GM19438 (cell line): Measurements from ENCODE around the gene PNPLA7.
"Not testable (repeated sequence)": the region's sequence is repeated elsewhere in the genome, so short reads cannot be mapped to it uniquely, and the experiment has no call there.

Experiments
- ATAC-seq: cut with Tn5 transposase; IDR thresholded peaks from one replicate; pipeline ENCODE4 v1.9.1; 2021; ENCODE audit warnings: low read depth; ENCODE audit not compliant: unreplicated experiment

Gene PNPLA7

DNA sequence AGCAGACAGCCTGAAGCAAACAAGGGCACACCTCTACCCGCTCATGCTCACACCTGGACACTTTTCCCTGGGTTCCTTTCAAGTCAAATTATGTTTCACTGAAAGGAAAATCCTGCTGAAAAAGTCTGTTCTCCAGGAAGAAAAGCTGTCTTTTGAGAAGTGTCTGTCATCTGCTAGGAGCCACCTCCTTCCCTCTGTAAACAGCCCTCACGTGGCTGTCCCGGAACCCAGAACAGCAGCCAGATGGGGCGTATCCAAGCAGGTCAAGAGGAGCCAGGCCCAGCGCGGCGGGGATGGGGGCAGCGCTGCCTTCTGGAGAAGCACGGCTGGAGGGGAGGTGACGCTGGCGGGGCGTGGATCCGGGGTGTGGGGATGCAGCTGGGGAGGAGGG lies at the start of gene PNPLA7:
PNPLA7 (minus strand) TSS at position 172 of the 391 bp plus-strand sequence. CDS start 205 bp downstream, outside the sequence.
- ATAC-seq = no peak

DNA sequence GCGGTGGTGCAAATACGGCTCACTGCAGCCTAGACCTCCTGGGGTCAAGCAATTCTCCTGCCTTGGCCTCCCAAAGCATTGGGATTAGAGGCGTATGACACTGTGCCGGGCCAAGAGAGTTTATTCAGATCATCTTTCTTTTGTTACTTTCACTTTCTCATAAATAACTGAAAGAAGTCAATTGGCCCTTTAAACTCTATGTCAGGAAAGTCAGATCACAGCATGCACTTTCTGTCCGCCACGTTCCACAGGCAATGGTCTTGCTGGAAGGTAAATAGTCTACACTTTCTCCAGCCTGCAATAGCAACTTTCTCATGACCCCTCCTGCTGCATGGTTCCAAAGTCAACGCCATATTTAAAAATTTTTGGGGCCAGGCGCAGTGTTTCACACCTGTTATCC lies 48.7 kb upstream of the PNPLA7 start:
- ATAC-seq = no peak

GRCh38 chr9:137596577-137596976 lies 46.4 kb upstream of the PNPLA7 start:
- not testable (repeated sequence) for ATAC-seq

- no peak for ATAC-seq
These were observed 43.0 kb upstream of the PNPLA7 start for GRCh38 chr9:137593176-137593575.

DNA sequence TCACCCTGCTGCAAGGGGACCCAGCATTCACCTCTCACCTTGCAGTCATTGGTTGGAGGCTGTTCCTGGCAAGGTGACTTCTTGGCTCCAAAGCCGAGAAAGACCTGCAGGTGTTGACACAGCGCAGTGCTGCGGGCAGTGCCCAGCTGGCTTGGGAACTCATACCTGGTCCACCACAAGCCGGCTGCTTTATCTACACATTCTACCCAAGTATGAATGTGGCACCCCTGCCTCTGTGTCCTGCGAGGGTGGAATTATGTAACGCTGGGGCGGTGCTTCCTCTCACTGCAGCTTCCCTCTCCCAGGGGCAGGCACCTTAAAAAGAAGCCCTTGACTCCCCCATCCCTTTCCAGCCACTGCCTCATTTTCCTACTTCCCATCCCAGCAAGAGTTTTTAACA lies 42.6 kb upstream of the PNPLA7 start:
- ATAC-seq = no peak

GRCh38 chr9:137590469-137591383 lies 40.5 kb upstream of the PNPLA7 start, which contains the start of gene ZMYND19:
Gene ZMYND19 (minus strand): TSS chr9:137590512. CDS start chr9:137590263, 249 bp downstream.
- ATAC-seq = peak; percentile 84

DNA sequence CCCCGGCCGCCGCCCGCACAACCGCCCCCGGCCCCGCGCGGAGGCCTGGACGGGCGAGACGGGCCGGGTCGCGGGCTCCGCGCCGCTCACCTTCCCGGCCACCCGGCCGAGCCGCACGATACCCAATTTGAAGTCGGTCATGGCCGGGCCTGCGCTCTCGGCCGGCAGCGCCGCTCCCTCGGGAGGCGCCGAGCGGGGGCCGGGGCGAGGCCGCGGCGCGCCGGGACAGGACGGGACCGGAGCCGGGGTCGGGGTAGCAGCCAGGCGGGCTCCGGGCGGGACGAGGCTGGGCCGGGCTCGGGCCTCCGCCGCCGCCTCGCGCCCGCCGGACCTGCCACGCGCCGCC lies 39.9 kb upstream of the PNPLA7 start:
- ATAC-seq = peak; percentile 15

DNA sequence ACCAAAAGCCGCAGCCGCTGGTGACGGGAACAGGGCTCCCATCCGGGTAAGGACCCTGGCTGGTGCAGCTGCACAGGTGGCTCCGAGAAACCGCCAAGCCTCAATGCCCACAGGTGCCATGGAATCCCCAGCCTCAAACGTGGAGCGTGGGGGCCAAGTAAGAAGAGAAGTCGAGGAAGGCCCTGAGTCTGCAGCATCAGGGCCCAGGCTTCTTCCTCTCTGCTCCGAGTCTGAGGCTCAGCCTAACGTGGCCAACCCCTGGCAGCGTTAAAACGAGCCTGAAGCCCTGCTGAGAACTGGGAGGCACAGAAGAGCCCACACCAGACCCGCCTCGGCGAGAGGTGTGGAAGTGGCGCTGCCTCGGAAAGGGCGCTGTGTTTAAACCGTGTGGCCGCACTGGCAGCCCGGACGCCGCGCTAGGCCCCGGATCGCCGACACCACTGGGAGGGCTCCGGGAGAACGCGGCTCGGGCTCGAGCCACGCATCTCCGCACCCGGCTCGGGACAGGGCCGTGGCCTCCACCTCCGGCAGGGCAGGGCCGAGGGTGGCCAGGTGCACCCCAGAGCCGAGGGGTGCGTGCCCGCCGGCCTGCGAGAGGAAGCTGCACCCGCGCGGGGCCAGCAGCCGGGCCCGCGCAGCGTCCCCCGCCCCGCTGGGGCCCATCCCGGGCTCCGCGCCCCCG lies 39.4 kb upstream of the PNPLA7 start:
- ATAC-seq = peak; percentile 6

DNA sequence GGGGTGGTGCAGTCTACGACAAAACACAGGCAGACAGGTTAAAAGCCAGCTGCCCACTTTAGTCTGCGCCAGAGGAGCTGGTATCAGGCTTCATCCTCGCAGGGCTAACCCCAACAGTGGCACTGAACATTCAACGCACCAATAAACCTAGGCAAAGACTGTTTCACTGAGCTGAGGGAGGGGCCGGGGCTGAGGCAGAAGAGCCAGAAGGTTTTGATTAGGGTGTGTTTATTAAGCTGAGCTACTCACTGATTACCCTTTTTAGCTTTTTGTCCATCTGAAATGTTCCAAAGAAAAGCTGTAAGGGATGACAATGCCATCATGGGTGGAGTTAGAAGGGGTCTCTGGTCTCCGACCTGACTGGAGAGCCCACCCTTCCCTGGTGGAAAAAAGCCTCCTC lies 38.7 kb upstream of the PNPLA7 start:
- no peak for ATAC-seq

- ATAC-seq = no peak
These were observed 38.1 kb upstream of the PNPLA7 start for GRCh38 chr9:137588311-137588710.

- no peak for ATAC-seq
These were observed 36.7 kb upstream of the PNPLA7 start for GRCh38 chr9:137586854-137587253.

DNA sequence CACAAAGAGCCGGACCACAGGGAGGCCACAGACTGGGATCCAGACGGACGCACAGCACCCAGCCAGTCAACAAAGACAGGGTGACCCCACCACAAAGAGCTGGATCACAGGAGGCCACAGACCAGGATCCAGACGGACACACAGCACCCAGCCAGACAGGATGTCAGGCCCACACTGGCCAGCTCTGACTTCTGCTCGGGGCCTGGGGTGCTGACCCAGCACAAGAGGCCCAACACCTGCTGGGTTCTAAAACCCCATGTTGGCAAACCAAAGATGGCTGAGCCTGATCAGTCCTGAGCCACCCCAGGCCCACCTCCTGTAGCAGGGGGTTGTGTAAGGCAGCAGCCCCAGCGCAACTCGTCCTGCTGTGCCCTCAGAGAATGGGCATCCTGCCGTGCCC lies 33.8 kb upstream of the PNPLA7 start:
- no peak for ATAC-seq

DNA sequence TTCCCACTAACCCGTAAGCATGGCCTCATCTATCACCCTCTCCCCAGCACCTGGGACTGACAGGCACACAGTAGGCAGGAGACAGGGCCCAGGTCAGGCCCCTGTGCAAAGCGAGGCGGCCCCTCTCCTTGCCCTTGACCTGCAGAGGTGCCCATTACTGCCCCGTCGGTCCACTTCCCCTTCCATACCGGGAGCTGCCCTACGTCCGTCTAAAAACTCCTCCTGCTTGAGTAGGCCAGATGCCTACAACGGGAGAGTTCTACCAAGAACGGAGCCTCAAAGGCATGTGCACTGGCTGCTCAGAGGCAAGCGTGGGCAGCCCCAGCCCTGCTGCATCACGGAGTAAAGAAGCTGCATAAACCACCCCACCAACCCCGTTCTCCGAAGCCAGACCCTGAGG lies 33.1 kb upstream of the PNPLA7 start:
- ATAC-seq = no peak

- no peak for ATAC-seq
These were observed 32.2 kb upstream of the PNPLA7 start for GRCh38 chr9:137582286-137582860.

DNA sequence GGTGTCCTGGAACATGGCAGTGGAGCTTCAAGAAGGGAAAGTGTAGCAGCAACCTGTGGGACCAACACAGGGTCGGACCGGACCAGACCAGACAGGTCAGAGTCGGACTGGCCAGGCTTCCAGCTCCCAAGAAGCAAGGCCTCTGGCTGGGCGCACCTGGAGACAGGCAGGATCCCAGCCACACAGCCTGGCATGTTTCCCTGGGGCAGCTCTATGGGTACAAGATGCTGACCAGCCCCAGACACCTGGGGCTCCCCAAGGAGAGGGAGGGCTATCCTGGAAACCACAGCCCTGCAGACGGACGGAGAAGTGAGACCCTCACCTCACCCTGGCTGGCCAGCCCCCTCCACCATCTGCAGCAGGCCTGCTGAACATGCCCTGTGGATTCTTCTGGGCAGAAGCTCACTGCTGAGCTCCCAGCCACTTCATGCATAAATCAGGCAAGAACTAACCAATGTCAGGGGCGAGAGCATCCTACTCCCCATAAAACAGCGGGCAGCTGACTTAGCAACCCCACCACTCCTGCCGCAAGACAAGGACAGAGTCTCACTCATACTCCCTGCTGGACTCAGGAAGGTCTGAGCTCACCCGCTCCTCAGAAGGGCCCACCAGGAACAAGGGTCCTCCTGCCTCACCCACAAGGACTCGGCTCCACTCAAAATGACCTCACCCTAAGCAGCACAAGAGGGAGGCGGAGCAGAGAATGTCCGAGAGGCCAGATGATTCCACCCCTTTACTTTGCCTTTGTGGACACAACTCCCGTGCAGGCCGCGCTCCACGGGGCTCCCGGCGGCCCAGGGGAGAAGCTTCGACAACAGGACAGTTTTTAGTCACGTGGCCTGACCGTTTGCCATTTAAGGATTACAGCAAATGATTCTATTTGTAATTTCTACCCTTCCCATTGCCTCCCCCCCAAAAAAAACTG lies 31.4 kb upstream of the PNPLA7 start:
- no peak for ATAC-seq

GRCh38 chr9:137580954-137581322 lies 30.7 kb upstream of the PNPLA7 start:
- no peak for ATAC-seq

- ATAC-seq = no peak
These were observed 30.2 kb upstream of the PNPLA7 start for GRCh38 chr9:137580209-137580953.

DNA sequence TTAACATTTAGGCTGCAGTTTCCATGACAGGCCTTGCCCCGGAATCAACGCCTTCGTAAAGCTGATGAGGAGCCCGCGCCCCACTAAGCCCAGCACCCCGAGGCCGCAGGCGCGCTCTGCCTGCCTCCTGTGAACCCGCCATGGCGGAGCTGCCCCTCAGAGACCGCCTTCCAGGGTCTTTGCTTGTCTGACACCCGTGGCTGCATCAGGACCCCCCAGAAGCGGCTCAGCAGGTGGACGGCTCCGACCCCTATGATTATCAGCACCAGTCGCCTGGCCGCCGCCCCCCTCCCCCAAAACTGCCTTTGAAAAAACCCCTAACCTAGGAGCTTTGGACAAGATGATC lies 29.0 kb upstream of the PNPLA7 start:
- ATAC-seq = no peak

GRCh38 chr9:137578518-137579258 lies 28.5 kb upstream of the PNPLA7 start, which contains the start of gene DPH7:
Gene DPH7 (minus strand): TSS chr9:137578925. CDS start chr9:137578777, 148 bp downstream.
- ATAC-seq = peak; percentile 93
